Measurements from ENCODE around the gene EIF4G3.

DNA sequence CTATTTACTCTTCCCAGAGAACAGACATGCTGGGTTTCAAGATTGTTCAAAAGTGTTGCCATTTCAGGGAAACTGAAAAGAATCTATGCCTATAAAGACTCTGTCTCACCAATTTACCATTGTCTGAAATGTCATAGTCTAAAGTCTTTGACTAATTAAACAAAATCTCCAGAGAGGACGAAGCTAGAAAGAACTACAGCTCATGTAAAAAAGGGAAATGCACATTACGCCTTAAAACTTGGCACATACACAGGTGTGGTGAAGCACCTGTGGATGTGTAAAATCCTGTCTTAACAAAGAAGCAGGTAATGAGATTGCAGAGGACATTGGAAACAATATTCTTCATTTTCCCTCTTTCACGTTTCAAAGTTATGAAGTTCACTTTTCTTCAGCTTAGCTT, 130.6 kb downstream of the EIF4G3 start:
- TF ChIP-seq, protein P1, sequence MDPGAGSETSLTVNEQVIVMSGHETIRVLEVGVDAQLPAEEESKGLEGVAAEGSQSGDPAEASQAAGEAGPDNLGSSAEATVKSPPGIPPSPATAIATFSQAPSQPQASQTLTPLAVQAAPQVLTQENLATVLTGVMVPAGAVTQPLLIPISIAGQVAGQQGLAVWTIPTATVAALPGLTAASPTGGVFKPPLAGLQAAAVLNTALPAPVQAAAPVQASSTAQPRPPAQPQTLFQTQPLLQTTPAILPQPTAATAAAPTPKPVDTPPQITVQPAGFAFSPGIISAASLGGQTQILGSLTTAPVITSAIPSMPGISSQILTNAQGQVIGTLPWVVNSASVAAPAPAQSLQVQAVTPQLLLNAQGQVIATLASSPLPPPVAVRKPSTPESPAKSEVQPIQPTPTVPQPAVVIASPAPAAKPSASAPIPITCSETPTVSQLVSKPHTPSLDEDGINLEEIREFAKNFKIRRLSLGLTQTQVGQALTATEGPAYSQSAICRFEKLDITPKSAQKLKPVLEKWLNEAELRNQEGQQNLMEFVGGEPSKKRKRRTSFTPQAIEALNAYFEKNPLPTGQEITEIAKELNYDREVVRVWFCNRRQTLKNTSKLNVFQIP (CRISPR knock-in tag; IDR thresholded peaks at IDR 0.05; ENCODE audit: borderline replicate concordance, low read depth) = no peak
- TF ChIP-seq PATZ1 (CRISPR knock-in tag; IDR thresholded peaks at IDR 0.05; ENCODE audit: borderline replicate concordance) = no peak
